NCI-H774 (cell line): ENCODE measurements around the gene MR1.

Experiments
- DNase-seq: peaks from one replicate; lab custom pipeline; 2025; lab: John Stamatoyannopoulos, UW

Gene MR1

DNA sequence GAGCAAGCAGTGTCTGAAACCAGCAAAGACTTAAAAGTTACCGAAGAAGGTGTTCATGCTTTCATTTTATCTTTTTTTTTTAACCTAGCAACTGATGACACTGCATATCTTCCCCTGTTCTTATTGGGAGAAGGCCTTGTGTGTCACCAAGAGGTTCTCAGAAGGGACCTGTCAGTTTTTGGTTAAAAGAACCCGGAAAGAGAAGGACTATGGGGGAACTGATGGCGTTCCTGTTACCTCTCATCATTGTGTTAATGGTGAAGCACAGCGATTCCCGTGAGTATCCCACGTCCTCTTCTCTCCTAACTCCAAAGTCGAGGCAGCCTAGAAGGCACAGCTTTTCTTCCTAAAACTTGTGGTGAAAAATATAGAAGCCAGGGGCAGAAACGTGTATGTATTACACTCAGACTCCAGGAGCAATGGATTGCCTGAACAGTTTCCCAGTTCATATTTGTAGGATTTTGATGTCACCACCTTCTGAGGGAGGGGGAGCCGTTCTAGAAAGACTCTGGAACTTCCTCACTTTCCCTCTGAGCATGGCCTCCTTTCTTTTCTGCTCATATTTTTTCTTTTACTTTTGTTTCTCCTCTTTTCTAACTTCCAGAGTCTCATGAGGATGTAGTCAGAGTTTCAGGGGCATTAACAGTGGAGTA lies at the start of gene MR1:
TSS of gene MR1 (plus strand) at position 185 of the 653 bp plus-strand sequence. CDS start at position 210, 25 bp downstream.
- peak; percentile 79 for DNase-seq

GRCh38 chr1:180988253-180988752 lies 45.5 kb upstream of the MR1 start:
- DNase-seq, result no peak

DNA sequence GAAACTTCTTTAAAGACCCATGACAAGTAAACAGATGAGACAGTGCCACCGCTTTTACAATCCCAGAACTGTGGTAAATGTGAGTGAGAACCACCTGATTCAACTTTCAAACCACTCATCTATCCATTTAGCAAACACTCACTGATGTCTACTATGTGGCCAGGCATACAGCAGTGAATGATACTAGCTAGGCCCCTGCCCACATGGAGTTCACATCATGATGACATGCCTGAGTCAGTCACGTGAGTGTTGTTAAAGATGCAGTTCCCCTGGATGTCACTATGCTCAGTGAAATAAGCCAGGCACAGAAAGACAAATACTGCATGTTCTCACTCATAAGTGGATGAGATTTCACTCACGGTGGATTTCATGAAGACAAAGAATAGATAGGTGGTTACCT lies 39.5 kb upstream of the MR1 start:
- DNase-seq, result no peak

DNA sequence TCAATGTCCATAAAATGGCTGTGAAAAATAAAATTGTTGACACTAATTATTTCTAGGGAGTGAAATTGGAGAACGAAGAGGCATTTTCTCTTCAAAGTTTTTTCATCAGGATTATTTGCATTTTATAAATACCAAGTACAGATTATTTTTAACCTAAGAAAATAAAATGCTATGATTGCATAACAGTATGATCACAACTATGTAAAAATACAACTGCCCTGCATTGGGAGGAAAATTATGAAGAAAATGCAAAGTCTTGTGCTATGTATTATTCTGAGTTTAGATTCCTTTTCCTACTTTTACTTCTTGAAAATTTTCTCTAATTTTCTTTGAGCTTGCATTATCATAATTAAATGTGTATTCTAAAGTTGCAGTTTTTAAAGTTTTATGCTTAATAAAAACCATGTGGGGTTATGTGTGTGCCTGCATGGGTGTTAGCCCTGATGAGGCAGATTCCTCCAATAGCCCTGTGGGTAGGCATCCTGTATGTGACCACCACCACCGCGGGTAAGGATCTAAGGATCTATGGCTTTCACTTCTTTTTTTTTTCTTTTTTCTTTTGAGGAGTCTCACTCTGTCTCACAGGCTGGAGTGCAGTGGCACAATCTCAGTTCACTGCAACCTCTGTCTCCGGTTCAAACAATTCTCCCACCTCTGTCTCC lies 35.8 kb upstream of the MR1 start:
- no peak for DNase-seq

DNA sequence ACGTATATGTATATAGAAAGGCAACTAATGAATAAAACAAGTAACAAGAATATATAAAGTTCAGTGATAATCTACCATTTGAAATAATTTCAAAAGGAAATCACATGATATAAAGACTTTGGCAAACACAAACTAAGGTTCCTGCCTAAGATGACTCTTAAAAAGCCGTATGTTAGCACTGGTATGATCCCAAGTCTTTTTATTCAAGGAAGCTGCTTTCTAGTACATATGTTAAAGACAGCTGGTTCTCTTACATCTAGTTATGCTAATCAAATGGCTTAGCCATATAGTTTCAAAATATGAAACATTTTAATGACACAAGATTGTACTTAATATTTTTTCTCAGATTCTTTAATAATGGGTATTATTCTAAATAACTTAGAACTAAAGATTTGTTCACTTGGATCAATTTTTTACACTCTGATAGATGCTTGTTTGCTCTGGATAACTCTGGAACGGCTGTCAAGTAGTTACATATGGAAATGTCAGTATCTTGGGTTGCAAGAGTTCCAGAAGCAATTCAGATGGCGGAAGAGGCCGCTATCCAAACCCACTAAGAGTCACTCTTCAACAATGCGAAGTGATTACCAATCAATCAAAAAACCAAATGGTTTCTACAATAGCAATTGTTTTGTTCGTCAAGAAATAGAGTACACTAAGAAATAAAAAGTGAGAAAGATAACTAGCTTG lies 32.5 kb upstream of the MR1 start:
- no peak for DNase-seq

- DNase-seq, result no peak
Observed at GRCh38 chr1:181002582-181003172, 31.1 kb upstream of the MR1 start.

DNA sequence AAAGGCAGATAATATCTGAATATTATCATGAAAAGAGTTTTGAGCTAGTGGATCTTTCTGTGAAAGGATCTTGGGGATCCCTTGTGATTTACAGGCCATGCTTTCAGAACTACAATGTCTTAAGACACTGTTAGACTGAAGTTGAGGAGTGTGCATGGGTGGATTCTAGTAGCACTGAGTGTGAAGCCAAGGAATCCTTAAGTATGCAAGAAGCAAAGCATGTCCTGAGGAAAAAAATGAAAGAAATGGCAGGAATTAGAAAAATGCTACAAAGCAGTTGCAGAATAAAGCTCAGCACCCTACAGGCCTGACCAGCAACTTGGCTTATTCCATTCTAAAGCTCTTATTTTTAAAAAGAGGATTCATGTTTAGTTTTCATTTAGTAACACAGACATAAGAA lies 23.0 kb upstream of the MR1 start:
- no peak for DNase-seq

GRCh38 chr1:181011301-181012202 lies 22.2 kb upstream of the MR1 start:
- no peak for DNase-seq

DNA sequence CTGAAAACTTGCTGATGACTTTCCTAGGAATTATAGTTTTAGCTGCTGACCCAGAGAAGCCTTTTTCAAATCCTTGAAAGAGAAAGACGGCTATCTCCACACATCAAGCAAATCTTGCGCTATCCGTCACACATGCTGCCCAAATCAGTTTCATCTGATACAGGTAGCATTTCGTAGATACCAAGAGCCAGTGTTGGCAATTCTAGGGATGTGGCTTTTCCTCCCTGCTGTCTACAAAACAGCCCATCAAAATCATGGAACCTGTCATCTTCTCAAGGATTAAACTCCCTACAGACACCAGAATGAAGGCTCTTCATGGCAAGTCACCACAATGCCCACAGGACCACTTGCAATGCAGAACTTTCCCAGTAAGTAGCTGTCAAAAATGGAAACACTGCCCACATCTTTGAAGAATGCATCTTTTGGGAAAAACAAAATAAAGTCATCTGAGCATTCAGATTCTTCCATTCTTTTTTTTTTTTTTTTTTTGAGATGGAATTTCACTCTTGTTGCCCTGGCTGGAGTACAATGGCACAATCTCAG lies 21.5 kb upstream of the MR1 start:
- no peak for DNase-seq

DNA sequence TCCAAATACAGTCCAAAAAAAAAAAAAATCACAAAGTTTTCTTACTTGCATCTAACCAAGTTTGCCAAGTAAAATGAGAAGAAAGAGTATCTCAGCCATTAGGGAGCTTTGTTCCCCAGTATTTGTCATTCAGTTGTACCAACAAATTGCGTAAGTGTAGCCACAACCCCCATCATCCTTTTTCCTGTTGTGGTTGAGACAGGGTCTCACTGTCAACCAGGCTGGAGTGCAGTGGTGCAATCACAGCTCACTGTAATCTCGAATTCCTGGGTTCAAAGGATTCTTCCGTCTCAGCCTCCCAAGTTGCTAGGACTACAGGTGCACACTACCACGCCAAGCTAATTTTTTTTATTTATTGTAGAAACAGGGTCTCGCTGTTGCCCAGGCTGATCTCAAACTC lies 20.6 kb upstream of the MR1 start:
- no peak for DNase-seq

DNA sequence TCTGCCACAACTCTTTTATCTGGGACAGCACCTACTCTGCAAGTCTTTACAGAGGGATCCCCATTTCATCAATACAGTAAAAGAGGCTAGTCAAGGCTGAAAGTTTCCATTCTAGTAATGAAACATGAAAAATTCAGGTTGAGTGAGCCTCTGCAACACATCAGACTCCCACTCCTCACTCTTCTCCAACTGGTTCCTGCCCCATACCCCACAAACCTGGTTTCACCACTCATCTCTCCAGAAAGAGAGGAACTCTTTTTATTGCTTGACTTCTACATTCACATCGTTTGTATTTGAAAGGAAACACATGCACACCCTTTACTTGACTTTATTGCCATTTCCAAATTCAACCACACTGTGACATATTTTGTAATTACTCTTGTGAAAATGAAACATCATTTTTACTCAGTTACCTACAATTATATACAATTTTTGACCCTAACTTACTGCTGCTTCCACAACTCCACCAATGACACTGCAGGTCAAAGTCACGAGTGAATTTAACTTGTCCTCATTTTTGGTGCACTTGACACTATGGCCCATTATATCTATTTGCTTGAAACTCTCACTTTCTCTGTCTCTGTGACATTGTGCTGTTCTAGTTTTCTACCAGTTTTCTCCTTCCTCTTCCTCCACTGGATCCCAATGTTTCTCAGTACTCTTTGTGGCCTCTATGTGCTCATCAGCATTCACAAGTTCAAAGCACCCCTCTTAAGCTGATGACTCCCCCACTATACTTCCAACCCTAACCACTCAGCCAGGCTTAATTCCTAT lies 19.1 kb upstream of the MR1 start:
- DNase-seq, result no peak

GRCh38 chr1:181015251-181015615 lies 18.6 kb upstream of the MR1 start:
- DNase-seq, result no peak

GRCh38 chr1:181016563-181016962 lies 17.2 kb upstream of the MR1 start:
- DNase-seq, result no peak

DNA sequence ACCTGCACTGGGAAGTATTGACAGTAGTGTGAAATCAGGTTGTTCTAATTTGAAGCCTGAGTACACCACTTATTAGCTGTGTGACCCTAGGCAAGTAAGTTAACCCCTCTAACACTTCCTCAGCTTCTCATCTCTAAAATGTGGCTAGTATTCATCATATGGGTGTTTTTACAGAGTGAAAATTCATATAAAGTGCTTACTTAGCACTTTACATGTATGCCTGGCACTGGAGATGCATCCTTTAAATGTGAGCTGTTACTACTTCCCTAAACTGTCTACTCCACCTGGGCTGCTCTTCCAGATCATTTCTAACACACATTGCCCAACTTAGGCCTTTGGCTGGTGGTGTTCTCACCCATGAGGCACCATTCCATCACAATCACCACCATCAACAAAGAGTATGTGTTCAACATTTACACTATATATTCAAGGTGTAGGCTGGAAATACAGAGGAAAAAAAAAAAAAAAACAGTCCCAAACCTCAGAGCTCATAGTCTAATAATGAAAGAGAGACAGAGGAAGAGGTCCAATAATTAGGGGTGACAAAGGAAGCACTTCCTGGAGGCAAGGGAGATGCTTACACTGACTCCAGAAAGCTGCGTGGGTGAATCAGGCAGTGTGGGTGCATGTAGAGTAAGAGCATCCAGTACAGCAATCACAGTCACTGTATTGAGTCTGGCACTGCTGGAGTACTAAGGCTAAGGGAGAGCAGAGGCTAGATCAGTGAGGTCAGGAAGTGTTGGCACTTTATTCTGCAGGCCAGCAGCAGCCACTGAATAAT lies 14.7 kb upstream of the MR1 start:
- DNase-seq, result no peak

DNA sequence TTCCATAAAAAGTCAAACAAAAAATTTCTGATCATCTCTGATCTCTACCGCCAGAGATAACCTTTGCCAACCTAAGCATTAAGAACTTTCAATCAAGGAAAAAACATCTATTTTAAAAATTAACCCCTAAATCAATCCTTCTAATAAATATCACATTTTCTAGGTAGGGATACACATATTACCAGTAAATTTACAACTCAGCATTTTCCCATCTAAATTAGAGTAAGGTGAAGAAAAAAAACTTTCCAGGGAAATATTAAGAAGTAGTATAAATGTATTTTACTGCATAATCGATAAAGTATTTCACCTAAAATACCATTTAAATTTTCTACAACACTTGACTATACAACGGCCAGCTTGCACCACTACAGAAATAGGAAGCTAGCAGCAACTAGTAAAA lies 12.6 kb upstream of the MR1 start:
- DNase-seq, result no peak

DNA sequence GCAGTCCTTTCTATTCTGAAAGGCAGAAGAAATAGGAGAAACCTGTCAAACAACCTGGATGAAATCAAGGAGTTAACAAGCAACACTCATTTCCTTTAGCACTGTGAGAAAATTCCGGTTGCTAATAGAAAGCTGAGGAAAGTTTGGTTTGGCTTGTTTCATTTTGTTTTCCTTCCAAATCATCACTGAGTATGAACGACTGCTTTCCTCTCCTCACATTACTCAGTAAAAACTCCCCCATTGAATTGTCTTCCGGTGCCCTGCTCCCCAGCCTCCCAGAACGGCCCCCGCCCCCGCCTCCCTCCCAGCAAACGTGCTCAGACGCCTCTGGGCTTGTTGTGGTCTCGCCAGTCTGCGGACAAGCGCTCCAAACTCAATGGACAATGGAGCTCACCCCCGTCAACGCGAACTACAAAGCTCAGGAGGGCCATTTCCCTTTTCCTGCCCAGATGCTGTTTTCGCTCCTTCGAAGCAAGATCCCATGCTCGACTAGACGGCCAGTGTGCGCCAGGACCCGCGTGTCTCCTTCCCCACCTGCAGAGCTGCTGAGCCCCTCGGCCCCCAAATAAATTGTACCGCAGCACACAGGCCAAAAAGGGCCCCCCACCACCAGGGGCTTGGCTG lies 11.9 kb upstream of the MR1 start:
- peak; percentile 32 for DNase-seq

DNA sequence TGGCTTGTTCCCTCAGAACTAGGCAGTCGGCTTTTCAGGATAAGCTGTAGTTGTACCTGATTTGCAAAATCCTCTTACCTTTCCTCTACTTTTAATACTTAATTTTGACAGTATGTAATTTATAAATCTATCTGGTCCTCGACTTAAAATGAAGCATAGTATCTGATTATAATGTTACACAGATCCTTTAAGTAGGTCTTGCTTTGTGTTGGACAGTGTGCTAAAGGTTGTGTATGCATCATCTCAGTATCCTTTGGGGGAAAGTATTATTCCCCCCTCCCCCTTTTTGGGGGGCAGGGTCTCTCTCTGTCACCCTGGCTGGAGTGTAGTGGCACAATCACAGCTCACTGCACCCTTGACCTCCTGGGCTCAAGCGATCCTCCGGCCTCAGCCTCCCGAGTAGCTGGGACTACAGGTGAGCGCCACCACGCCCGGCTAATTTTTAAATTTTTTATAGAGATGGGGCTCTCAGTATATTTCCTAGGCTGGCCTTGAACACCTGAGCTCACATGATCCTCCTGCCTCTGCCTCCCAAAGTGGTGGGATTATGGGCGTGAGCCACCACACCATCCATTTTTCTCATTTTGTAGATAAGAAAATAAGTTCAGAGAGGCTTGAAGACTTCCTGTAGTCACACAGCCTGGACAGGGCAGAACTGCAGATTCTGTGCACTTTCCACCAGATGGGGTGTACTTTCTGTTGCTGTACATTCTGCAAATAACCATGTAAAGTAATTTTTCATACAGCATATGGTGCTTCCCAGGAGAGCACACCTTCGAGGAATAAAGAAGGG lies 10.3 kb upstream of the MR1 start:
- DNase-seq, result no peak

DNA sequence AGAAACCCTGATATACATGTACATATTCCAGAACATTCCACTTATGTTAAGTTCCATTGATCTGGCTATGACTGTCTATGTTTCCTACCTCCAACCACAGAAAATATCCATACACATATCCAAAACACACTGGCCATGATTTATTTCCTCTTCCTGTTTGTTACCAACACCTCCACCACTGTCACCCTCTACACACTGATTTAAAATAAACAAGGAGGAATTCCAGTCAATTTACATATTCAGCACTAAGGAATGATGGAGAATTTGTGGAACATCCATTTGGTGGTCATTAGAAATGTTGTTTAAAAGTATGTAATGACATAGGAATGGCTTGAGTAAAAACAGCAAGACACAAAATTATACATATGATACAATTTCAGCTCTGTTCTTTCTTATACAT lies 5.6 kb upstream of the MR1 start:
- DNase-seq, result no peak

- no peak for DNase-seq
Observed at GRCh38 chr1:181028615-181029014, 5.2 kb upstream of the MR1 start.
